ENCODE results near the gene ATP2A2. TPM values are rescaled to one million over a fixed set of nuclear protein-coding genes. Genes with fewer than 3 reads are reported as not detected.
A peak's percentile ranks its signal among the peaks of the same experiment; 100 is the strongest.
"Not testable (repeated sequence)": the region's sequence is repeated elsewhere in the genome, so short reads cannot be mapped to it uniquely, and the experiment has no call there.

ATP2A2 gene
- total RNA-seq, 3 donors from 2014 or later = 95.1 to 109 (median 102) TPM

GRCh38 chr12:110371408-110372055 is 90.5 kb downstream of the ATP2A2 start:
- Histone ChIP-seq H3K9me3 (no peaks in the 10 kb centered on the region), H3K36me3 (no peaks in the 10 kb centered on the region), H3K4me3 (no peak overlapping the region), H3K4me1 (no peaks in the 10 kb centered on the region), H3K27ac (peak overlapping the region; percentile 23 to 72), H3K27me3 (no peaks in the 10 kb centered on the region)
- intact Hi-C loops (cut with DNase I; ENCODE audit: low total_unique reads) = no loop called here
- no peak for TF ChIP-seq CTCF (IDR thresholded peaks at IDR 0.05)
- TF ChIP-seq POLR2A (IDR thresholded peaks at IDR 0.05) = no peak
- no peak for TF ChIP-seq POLR2AphosphoS5 (IDR thresholded peaks at IDR 0.05)
- no peak for DNase-seq (ENCODE audit: low spot score in 2 of 2)

DNA sequence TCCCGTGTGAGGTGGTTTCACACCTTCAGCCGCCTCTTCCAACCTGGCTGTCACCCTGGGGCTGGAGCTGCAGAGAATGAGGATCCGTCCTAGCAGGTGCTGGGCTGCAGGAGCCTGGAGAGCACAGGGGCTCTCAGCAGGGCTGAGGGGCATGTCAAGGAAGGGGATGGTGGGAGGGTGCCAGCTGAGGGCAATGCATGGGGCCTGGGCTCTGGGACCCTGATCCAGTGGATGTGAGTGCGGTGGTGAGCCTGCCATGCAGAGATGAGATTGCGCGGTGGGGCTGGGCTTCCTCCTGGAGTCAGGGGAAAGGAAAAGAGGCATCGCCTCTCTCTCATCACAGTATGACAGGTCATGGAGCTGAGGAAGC is 91.0 kb downstream of the ATP2A2 start:
- no peaks in the 10 kb centered on the region for H3K9me3 ChIP-seq
- DNase-seq (ENCODE audit: low spot score in 2 of 2) = no peak
- no peaks in the 10 kb centered on the region for H3K27me3 ChIP-seq
- intact Hi-C loops (cut with DNase I; ENCODE audit: low total_unique reads) = no loop called here
- no peak overlapping the region for H3K4me3 ChIP-seq
- TF ChIP-seq POLR2AphosphoS5 (IDR thresholded peaks at IDR 0.05) = no peak
- no peak for TF ChIP-seq CTCF (IDR thresholded peaks at IDR 0.05)
- no peak for TF ChIP-seq POLR2A (IDR thresholded peaks at IDR 0.05)
- H3K4me1 ChIP-seq = no peaks in the 10 kb centered on the region
- peak overlapping the region; percentile 23 to 72 for H3K27ac ChIP-seq
- no peaks in the 10 kb centered on the region for H3K36me3 ChIP-seq

GRCh38 chr12:110373025-110373424 is 92.0 kb downstream of the ATP2A2 start:
- Histone ChIP-seq H3K27me3 (no peaks in the 10 kb centered on the region), H3K27ac (peak overlapping the region in 1 of 2 donors; percentile 5), H3K9me3 (no peaks in the 10 kb centered on the region), H3K4me1 (no peaks in the 10 kb centered on the region), H3K4me3 (no peak overlapping the region), H3K36me3 (no peaks in the 10 kb centered on the region)
- intact Hi-C loops (cut with DNase I; ENCODE audit: low total_unique reads) = no loop called here
- TF ChIP-seq POLR2AphosphoS5 (IDR thresholded peaks at IDR 0.05) = no peak
- TF ChIP-seq CTCF (IDR thresholded peaks at IDR 0.05) = no peak
- no peak for TF ChIP-seq POLR2A (IDR thresholded peaks at IDR 0.05)
- DNase-seq (ENCODE audit: low spot score in 2 of 2) = no peak

DNA sequence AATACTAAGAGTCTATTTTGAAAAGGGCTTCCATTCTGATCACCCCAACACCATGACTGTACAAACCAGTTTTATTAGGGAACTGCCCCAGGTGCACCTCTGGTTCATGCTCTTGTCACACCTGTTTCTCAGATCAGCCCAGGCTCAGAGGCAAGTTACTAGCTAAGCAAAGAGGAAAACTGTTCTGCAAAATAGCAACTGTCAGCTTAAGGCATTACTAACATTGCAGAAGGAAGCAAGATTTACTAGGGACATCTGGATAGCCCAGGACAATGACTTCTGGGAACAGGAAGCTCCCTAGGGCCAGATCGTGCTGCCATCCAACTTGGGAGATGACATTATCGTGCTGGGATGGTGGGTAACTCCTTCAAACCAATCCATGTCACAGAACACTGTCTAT is 92.4 kb downstream of the ATP2A2 start:
- TF ChIP-seq CTCF (IDR thresholded peaks at IDR 0.05) (no peak), POLR2A (IDR thresholded peaks at IDR 0.05) (no peak), POLR2AphosphoS5 (IDR thresholded peaks at IDR 0.05) (no peak)
- Histone ChIP-seq H3K4me3 (no peak overlapping the region), H3K27me3 (no peaks in the 10 kb centered on the region), H3K27ac (peak overlapping the region; percentile 5 to 59), H3K9me3 (no peaks in the 10 kb centered on the region), H3K4me1 (no peaks in the 10 kb centered on the region), H3K36me3 (no peaks in the 10 kb centered on the region)
- intact Hi-C loops (cut with DNase I; ENCODE audit: low total_unique reads) = no loop called here
- no peak for DNase-seq (ENCODE audit: low spot score in 2 of 2)

DNA sequence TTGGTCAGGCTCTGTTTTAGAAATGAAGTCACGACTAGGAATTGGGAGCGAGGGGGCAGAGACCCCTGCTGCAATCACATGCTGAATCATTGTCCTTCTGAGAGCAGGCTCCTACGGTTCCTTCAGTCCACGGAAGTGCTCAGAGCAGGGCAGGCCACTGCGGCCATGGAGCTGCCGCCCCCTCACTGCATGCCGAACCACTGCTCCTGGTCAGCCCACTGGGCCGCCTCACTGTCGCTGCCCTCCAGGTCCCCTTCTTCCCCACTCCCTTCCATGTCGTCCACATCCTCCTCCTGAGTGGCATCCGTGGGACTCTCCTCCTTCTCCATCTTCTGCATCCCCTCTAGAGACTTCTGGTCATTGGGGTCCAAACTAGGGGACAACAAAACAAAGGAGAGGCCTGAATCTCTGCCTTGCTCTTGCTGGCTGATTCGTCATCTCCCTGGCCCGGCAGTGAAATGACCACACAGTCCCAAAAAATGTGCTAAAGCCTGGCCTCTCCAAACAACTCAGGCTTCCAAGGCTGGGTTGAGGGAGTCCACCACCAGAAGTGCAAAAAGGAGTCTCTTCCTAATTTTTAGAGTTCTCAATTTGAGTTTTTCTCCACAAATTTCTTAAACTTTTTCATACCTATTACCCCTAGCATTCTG is 93.0 kb downstream of the ATP2A2 start:
- H3K4me1 ChIP-seq = no peaks in the 10 kb centered on the region

DNA sequence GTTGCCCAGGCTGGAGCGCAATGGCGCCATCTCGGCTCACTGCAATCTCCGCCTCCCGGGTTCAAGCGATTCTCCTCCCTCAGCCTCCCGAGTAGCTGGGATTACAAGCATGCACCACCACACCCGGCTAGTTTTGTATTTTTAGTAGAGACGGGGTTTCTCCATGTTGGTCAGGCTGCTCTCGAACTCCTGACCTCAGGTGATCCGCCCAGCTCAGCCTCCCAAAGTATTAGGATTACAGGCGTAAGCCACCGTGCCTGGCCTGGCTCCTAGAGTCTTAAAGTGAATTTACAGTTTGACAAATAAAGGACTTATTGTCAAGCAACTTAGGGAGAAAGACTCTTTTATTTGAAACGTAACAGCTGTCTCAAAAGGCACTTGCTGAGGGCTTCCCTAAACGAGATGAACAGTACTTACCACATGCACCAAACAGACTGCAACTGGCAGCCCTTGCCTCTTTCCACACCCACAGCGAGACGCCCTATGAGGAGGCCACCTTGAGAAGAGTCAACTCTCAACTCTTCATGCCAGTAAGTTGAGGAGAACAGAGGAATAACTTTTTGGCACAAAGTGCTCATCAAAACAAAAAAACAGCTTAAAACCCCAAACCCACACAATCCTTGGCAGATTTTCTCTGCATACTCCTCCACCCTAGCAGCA is 97.2 kb downstream of the ATP2A2 start:
- H3K36me3 ChIP-seq; H3K9me3 ChIP-seq; intact Hi-C loops (cut with DNase I; ENCODE audit: low total_unique reads); DNase-seq (ENCODE audit: low spot score in 2 of 2); H3K4me1 ChIP-seq; H3K4me3 ChIP-seq; H3K27ac ChIP-seq; H3K27me3 ChIP-seq: not testable (repeated sequence)

More for the DNA sequence above, 93.0 kb downstream of the ATP2A2 start:
- no peak overlapping the region for H3K4me3 ChIP-seq
- DNase-seq (ENCODE audit: low spot score in 2 of 2) = no peak
- H3K36me3 ChIP-seq = no peaks in the 10 kb centered on the region
- TF ChIP-seq CTCF (IDR thresholded peaks at IDR 0.05) (no peak), POLR2A (IDR thresholded peaks at IDR 0.05) (no peak), POLR2AphosphoS5 (IDR thresholded peaks at IDR 0.05) (no peak)
- intact Hi-C loops (cut with DNase I; ENCODE audit: low total_unique reads) = no loop called here
- H3K9me3 ChIP-seq = no peaks in the 10 kb centered on the region
- H3K27me3 ChIP-seq = no peaks in the 10 kb centered on the region
- H3K27ac ChIP-seq = peak overlapping the region; percentile 5 to 59
